Lower leg skin (tissue), 3 donors: ENCODE data around the gene DDX10.

Experiments
- POLR2A ChIP-seq, 2 donors: fragments of 450-650 bp; IDR thresholded peaks; one replicate each; pipeline ENCODE4 v1.6.1; 2016 to 2017; ENCODE audit warnings: antibody characterized with exemption in 2 of 2, mild to moderate bottlenecking in 1 of 2, moderate library complexity in 1 of 2
- TF ChIP-seq, protein P1 (sequence below), 3 donors: fragments of 450-650 bp; IDR thresholded peaks; one replicate each; pipeline ENCODE4 v1.5.1; 2016; ENCODE audit warnings: antibody characterized with exemption in 3 of 3, mild to moderate bottlenecking in 3 of 3, moderate library complexity in 2 of 3

DNA sequence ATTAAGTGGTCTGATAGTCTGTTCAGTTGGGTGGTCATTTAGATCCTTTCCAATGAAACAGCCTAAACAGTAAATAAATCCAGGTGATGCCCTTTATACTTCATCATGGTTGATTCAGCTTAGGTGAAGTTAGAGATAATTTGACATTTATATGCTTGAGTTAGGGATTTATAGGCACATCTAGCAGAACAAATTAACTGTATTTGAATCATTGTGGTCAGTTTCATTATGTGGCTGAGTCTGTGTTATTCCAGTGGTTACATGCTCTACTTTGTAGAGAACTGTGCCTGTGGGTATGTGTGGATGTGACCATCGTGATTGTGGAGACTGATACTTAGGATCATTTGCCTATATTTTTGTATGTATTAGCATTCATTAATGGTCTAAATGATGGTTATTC lies 194.6 kb downstream of the DDX10 start:
- TF ChIP-seq POLR2A (IDR thresholded peaks at IDR 0.05), result no peak
- TF ChIP-seq, protein P1, sequence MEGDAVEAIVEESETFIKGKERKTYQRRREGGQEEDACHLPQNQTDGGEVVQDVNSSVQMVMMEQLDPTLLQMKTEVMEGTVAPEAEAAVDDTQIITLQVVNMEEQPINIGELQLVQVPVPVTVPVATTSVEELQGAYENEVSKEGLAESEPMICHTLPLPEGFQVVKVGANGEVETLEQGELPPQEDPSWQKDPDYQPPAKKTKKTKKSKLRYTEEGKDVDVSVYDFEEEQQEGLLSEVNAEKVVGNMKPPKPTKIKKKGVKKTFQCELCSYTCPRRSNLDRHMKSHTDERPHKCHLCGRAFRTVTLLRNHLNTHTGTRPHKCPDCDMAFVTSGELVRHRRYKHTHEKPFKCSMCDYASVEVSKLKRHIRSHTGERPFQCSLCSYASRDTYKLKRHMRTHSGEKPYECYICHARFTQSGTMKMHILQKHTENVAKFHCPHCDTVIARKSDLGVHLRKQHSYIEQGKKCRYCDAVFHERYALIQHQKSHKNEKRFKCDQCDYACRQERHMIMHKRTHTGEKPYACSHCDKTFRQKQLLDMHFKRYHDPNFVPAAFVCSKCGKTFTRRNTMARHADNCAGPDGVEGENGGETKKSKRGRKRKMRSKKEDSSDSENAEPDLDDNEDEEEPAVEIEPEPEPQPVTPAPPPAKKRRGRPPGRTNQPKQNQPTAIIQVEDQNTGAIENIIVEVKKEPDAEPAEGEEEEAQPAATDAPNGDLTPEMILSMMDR (IDR thresholded peaks at IDR 0.05), result no peak
